ENCODE results near the gene CEP57L1. TPM values are rescaled to one million over a fixed set of nuclear protein-coding genes. Genes with fewer than 3 reads are reported as not detected.

CEP57L1 gene
- total and polyA plus RNA-seq, 9 of the 15 experiments (the other 6 are each of a cell fraction or from before 2014, with no cell fraction given) = 39.4 to 88.6 (median 61.8) TPM

GRCh38 chr6:109192865-109193264 lies 97.6 kb downstream of the CEP57L1 start:
- POLR2A ChIA-PET = no interaction called here
- WGBS (ENCODE audit: insufficient coverage, low coverage, missing lambda C conversion rate) = 94% methylated on average over 4 of the region's 4 CpGs

GRCh38 chr6:109194880-109195279 lies 99.6 kb downstream of the CEP57L1 start:
- Histone ChIP-seq H3K36me3 (ENCODE audit: control insufficient read depth, insufficient read depth, low read length) (no peaks in the 10 kb centered on the region), H3K9me3 (replicated peaks; ENCODE audit: control insufficient read depth, insufficient read depth, low read depth, low read length) (peaks cover 7% of the 10 kb centered on the region), H3K9me1 (ENCODE audit: control insufficient read depth, insufficient read depth, low read length) (no peaks in the 10 kb centered on the region), H2AFZ (ENCODE audit: low read depth, low read length) (no peak overlapping the region), H4K20me1 (replicated peaks; ENCODE audit: control insufficient read depth, insufficient read depth, low read length) (no peaks in the 10 kb centered on the region), H3K79me2 (ENCODE audit: control insufficient read depth, insufficient read depth, low read length) (no peaks in the 10 kb centered on the region), H3K27ac (ENCODE audit: extremely low read depth, low read depth, low read length) (no peak overlapping the region), H3K9ac (ENCODE audit: insufficient read depth in 1 of 2, low read depth in 2 of 2, low read length in 2 of 2) (no peak overlapping the region), H3K4me2 (ENCODE audit: insufficient read depth, low read length) (no peak overlapping the region), H3K4me3 (no peak overlapping the region), H3K4me1 (replicated peaks in 1 of 2; ENCODE audit: control insufficient read depth in 2 of 2, insufficient read depth in 2 of 2, low read length in 2 of 2) (no peaks in the 10 kb centered on the region), H3K27me3 (ENCODE audit: control insufficient read depth in 2 of 2, insufficient read depth in 2 of 2, low read length in 2 of 2) (no peaks in the 10 kb centered on the region)
- POLR2A ChIA-PET = interaction anchor here (0.6 kb wide), 1 partner anchor 8 kb away, joined by 3 read pairs; no protein-coding TSS in a partner anchor
- no peak for DNase-seq (ENCODE audit: extremely low read depth in 1 of 4, low spot score in 3 of 4)
- CTCF ChIA-PET (ENCODE audit: low intra/inter-chr PET ratio) = interaction anchor here (0.6 kb wide), 1 partner anchor 967 kb away, joined by 3 read pairs; no protein-coding TSS in a partner anchor
- no peak for ATAC-seq
- intact Hi-C loops (cut with micrococcal nuclease) (no loop called here), in situ Hi-C loops (cut with MboI) (no loop called here)
- no TSS peak for BruUV-seq (replicated peaks)
- FAIRE-seq = no peak
- 27% methylated on average over 1 of the region's 1 CpG for WGBS (ENCODE audit: insufficient coverage, low coverage, missing lambda C conversion rate)
- no peak for TF ChIP-seq ZNF79 (CRISPR knock-in tag; IDR thresholded peaks at IDR 0.05; ENCODE audit: low read depth)
- TF ChIP-seq CBX8 (IDR thresholded peaks at IDR 0.05; ENCODE audit: borderline replicate concordance, extremely low read depth, low read depth, low read length, poor library complexity, severe bottlenecking) = no peak
- no peak for TF ChIP-seq ZC3H8 (IDR thresholded peaks at IDR 0.05)
- TF ChIP-seq TCF7L2 (IDR thresholded peaks at IDR 0.05; ENCODE audit: low read depth, low read length) = no peak
- no peak for TF ChIP-seq NR0B1 (IDR thresholded peaks at IDR 0.05; ENCODE audit: partially characterized antibody)
- no peak for TF ChIP-seq BCOR (IDR thresholded peaks at IDR 0.05)
- no peak for TF ChIP-seq ZNF280A (IDR thresholded peaks at IDR 0.05; ENCODE audit: low read depth, partially characterized antibody)
- TF ChIP-seq MBD2 (IDR thresholded peaks at IDR 0.05; ENCODE audit: borderline replicate concordance, low read depth) = no peak
- TF ChIP-seq ZNF3 (CRISPR knock-in tag; IDR thresholded peaks at IDR 0.05) = no peak
- no peak for TF ChIP-seq GTF2B (IDR thresholded peaks at IDR 0.05; ENCODE audit: extremely low read depth, insufficient read length)
- no peak for TF ChIP-seq FUS (optimal IDR thresholded peaks at IDR 0.05; ENCODE audit: low read depth, low read length)
- TF ChIP-seq STAT5B (CRISPR knock-in tag; IDR thresholded peaks at IDR 0.05) = no peak

More at GRCh38 chr6:109192865-109193264, 97.6 kb downstream of the CEP57L1 start:
- peaks cover 7% of the 10 kb centered on the region for H3K9me3 ChIP-seq (replicated peaks; ENCODE audit: control insufficient read depth, insufficient read depth, low read depth, low read length)
- no peak overlapping the region for H2AFZ ChIP-seq (ENCODE audit: low read depth, low read length)
- H3K36me3 ChIP-seq (ENCODE audit: control insufficient read depth, insufficient read depth, low read length) = no peaks in the 10 kb centered on the region
- H3K9ac ChIP-seq (ENCODE audit: insufficient read depth in 1 of 2, low read depth in 2 of 2, low read length in 2 of 2) = no peak overlapping the region
- TF ChIP-seq CEBPG (CRISPR knock-in tag; IDR thresholded peaks at IDR 0.05) = no peak
- peak in 1 of 2 experiments; percentile 27; a peak in 1 of 4 replicates for TF ChIP-seq CEBPG (tag; conservative IDR thresholded peaks at IDR 0.05 in 1 of 2, IDR thresholded peaks at IDR 0.05 in 1 of 2)
- TF ChIP-seq CEBPB (tag; IDR thresholded peaks at IDR 0.05) = peak; percentile 43
- no peak for TF ChIP-seq MCM3 (IDR thresholded peaks at IDR 0.05)
- no peak overlapping the region for H3K4me2 ChIP-seq (ENCODE audit: insufficient read depth, low read length)
- no peaks in the 10 kb centered on the region for H3K9me1 ChIP-seq (ENCODE audit: control insufficient read depth, insufficient read depth, low read length)
- intact Hi-C loops (cut with micrococcal nuclease) (no loop called here), in situ Hi-C loops (cut with MboI) (no loop called here)
- no peak for FAIRE-seq
- no TSS peak for BruUV-seq (replicated peaks)
- peaks cover 0 to 2% of the 10 kb centered on the region in 2 experiments; a peak in 1 of 5 replicates for H3K4me1 ChIP-seq (replicated peaks in 1 of 2; ENCODE audit: control insufficient read depth in 2 of 2, insufficient read depth in 2 of 2, low read length in 2 of 2)
- no peak for ATAC-seq
- no peak for DNase-seq (ENCODE audit: extremely low read depth in 1 of 4, low spot score in 3 of 4)
- CTCF ChIA-PET (ENCODE audit: low intra/inter-chr PET ratio) = no interaction called here
- no peak overlapping the region for H3K27ac ChIP-seq (ENCODE audit: extremely low read depth, low read depth, low read length)
- H3K4me3 ChIP-seq = no peak overlapping the region
- no peaks in the 10 kb centered on the region for H3K79me2 ChIP-seq (ENCODE audit: control insufficient read depth, insufficient read depth, low read length)
- H3K27me3 ChIP-seq (ENCODE audit: control insufficient read depth in 2 of 2, insufficient read depth in 2 of 2, low read length in 2 of 2) = no peaks in the 10 kb centered on the region
- H4K20me1 ChIP-seq (replicated peaks; ENCODE audit: control insufficient read depth, insufficient read depth, low read length) = no peaks in the 10 kb centered on the region
